ENCODE measurements around the gene ATP6V0B. TPM values are rescaled to one million over a fixed set of nuclear protein-coding genes. Genes with fewer than 3 reads are reported as not detected.

The ATP6V0B gene
- total and polyA plus RNA-seq, 10 of the 15 experiments (the other 5 are each of a cell fraction or from before 2014, with no cell fraction given), result 65.3 to 250 (median 144) TPM

GRCh38 chr1:43958351-43959255 is 16.2 kb upstream of the ATP6V0B start:
- H3K27ac ChIP-seq (ENCODE audit: control insufficient read depth, insufficient read depth), result no peak overlapping the region
- H2AFZ ChIP-seq (ENCODE audit: control insufficient read depth, low read depth, low read length), result no peak overlapping the region
- in situ Hi-C loops (cut with MboI) (no loop called here), intact Hi-C loops (cut with micrococcal nuclease; ENCODE audit: unreplicated experiment) (no loop called here)
- ChIA-PET RAD21 (ENCODE audit: unreplicated experiment) (interaction anchor here (0.5 kb wide), 1 partner anchor 560 kb away, joined by 4 read pairs; no protein-coding TSS in a partner anchor), CTCF (interaction anchor here (1.3 to 1.9 kb wide), 2 partner anchors 23 to 88 kb away, joined by 3 to 6 read pairs; no protein-coding TSS in a partner anchor), POLR2A (interaction anchor here (1.7 kb wide), 1 partner anchor 16 kb away, joined by 4 read pairs; the partner anchor contains the start of gene ATP6V0B), SMC1A (ENCODE audit: uncharacterized antibody, unreplicated experiment) (no interaction called here)
- no peaks in the 10 kb centered on the region for H4K20me1 ChIP-seq (ENCODE audit: control insufficient read depth, insufficient read depth)
- no peak for TF ChIP-seq RELA (IDR thresholded peaks at IDR 0.05; ENCODE audit: borderline replicate concordance, partially characterized antibody)
- no peak for TF ChIP-seq ZNF217 (IDR thresholded peaks at IDR 0.05)
- no peak for TF ChIP-seq RB1 (IDR thresholded peaks at IDR 0.05; ENCODE audit: borderline replicate concordance)
- TF ChIP-seq SMAD1 (IDR thresholded peaks at IDR 0.05; ENCODE audit: low read depth, partially characterized antibody), result no peak
- TF ChIP-seq ZNF592 (IDR thresholded peaks at IDR 0.05), result no peak
- no peak for TF ChIP-seq ESRRA (IDR thresholded peaks at IDR 0.05; ENCODE audit: low read length)
- no peak for TF ChIP-seq ZBTB40 (IDR thresholded peaks at IDR 0.05; ENCODE audit: borderline replicate concordance)
- H3K4me3 ChIP-seq, result no peak overlapping the region
- peaks cover 0 to 12% of the 10 kb centered on the region in 2 experiments; a peak in 1 of 4 replicates for H3K36me3 ChIP-seq (ENCODE audit: control insufficient read depth in 2 of 2, insufficient read depth in 2 of 2, low read length in 1 of 2)
- no peaks in the 10 kb centered on the region for H3K9me3 ChIP-seq (replicated peaks; ENCODE audit: control insufficient read depth, insufficient read depth, low read length)
- ATAC-seq (no peak), FAIRE-seq (no peak), DNase-seq (ENCODE audit: low read depth, low spot score) (no peak)
- no peak overlapping the region for H3K9ac ChIP-seq (ENCODE audit: control insufficient read depth, insufficient read depth, low read length)
- BruUV-seq (replicated peaks), result no TSS peak
- H3K79me2 ChIP-seq (ENCODE audit: control insufficient read depth, insufficient read depth, low read length), result no peaks in the 10 kb centered on the region
- no peaks in the 10 kb centered on the region for H3K27me3 ChIP-seq (replicated peaks in 1 of 2; ENCODE audit: control insufficient read depth in 2 of 2, insufficient read depth in 2 of 2, low read length in 1 of 2)
- WGBS (ENCODE audit: insufficient coverage, insufficient replicate concordance, low lambda C conversion rate, missing lambda C conversion rate), result 79% methylated on average over 9 of the region's 9 CpGs
- no peak overlapping the region for H3K4me2 ChIP-seq (ENCODE audit: control insufficient read depth, insufficient read depth)
- H3K4me1 ChIP-seq (ENCODE audit: control insufficient read depth, insufficient read depth, low read length), result no peaks in the 10 kb centered on the region

All from GM12878 (cell line).